Liver (tissue), 9 donors: ENCODE measurements around the gene TENM3. TPM values are rescaled to one million over a fixed set of nuclear protein-coding genes. Genes with fewer than 3 reads are reported as not detected.

Experiments
- DNase-seq: peaks from one replicate; pipeline ENCODE4 v3.0.0-alpha.2; 2017; ENCODE audit warnings: low spot score
- H3K27ac ChIP-seq, 2 donors: one replicate each; pipeline ENCODE4 v1.7.0; 2013; ENCODE audit warnings: inconsistent platforms in 2 of 2, low read length in 2 of 2, control low read depth in 1 of 2, low read depth in 1 of 2, mild to moderate bottlenecking in 1 of 2
- H3K27me3 ChIP-seq, 4 donors: one replicate each; pipeline versions ENCODE4 v1.6.1 to v1.7.0; 2013; ENCODE audit warnings: low read length in 3 of 4, inconsistent platforms in 1 of 4, mild to moderate bottlenecking in 1 of 4, moderate library complexity in 1 of 4; ENCODE audit not compliant: control insufficient read depth in 4 of 4, insufficient read depth in 4 of 4
- H3K36me3 ChIP-seq, 4 donors: one replicate each; pipeline versions ENCODE4 v1.6.1 to v1.7.0; 2013; ENCODE audit warnings: low read length in 3 of 4, mild to moderate bottlenecking in 3 of 4, low read depth in 1 of 4, moderate library complexity in 1 of 4; ENCODE audit not compliant: control insufficient read depth in 4 of 4, insufficient read depth in 3 of 4
- H3K4me1 ChIP-seq, 4 donors: one replicate each; pipeline versions ENCODE4 v1.6.1 to v1.7.0; 2013; ENCODE audit warnings: low read length in 3 of 4, mild to moderate bottlenecking in 3 of 4, moderate library complexity in 1 of 4; ENCODE audit not compliant: control insufficient read depth in 4 of 4, insufficient read depth in 4 of 4
- H3K4me3 ChIP-seq, 3 donors: one replicate each; pipeline versions ENCODE4 v1.6.1 to v1.7.0; 2013; ENCODE audit warnings: low read length in 3 of 3, control low read depth in 1 of 3, low read depth in 1 of 3, mild to moderate bottlenecking in 1 of 3
- H3K9ac ChIP-seq, 2 donors: one replicate each; pipeline ENCODE4 v1.7.0; 2013; ENCODE audit warnings: low read length in 2 of 2, mild to moderate bottlenecking in 2 of 2, moderate library complexity in 2 of 2, control low read depth in 1 of 2, low read depth in 1 of 2
- H3K9me3 ChIP-seq, 4 donors: one replicate each; pipeline versions ENCODE4 v1.6.1 to v1.7.0; 2013; ENCODE audit warnings: low read length in 3 of 4; ENCODE audit not compliant: control insufficient read depth in 4 of 4
- CTCF ChIP-seq: fragments of 150-350 bp; IDR thresholded peaks from 2 replicates; pipeline ENCODE4 v1.5.1; 2017; ENCODE audit warnings: improper control_type of control experiment, low read depth, low read length; ENCODE audit not compliant: missing input control
- EGR1 ChIP-seq, 2 donors: IDR thresholded peaks; 2 replicates each; pipeline ENCODE4 v1.6.1; 2016 to 2018; ENCODE audit warnings: antibody characterized with exemption in 2 of 2, low read depth in 2 of 2
- FOXA1 ChIP-seq: IDR thresholded peaks from 2 replicates; pipeline ENCODE4 v1.6.1; 2016; ENCODE audit warnings: antibody characterized with exemption
- FOXA2 ChIP-seq: IDR thresholded peaks from 2 replicates; pipeline ENCODE4 v1.6.1; 2016; ENCODE audit warnings: antibody characterized with exemption
- GABPA ChIP-seq, 2 donors: IDR thresholded peaks in 1 of 2; conservative IDR thresholded peaks in 1 of 2; 2 replicates each; pipeline ENCODE4 v1.6.1; 2016; ENCODE audit warnings: antibody characterized with exemption in 2 of 2, mild to moderate bottlenecking in 1 of 2, moderate library complexity in 1 of 2
- HNF4A ChIP-seq, 2 donors: conservative IDR thresholded peaks; 2 replicates each; pipeline ENCODE4 v1.6.1; 2016; ENCODE audit warnings: antibody characterized with exemption in 2 of 2, mild to moderate bottlenecking in 2 of 2
- JUND ChIP-seq, 2 donors: IDR thresholded peaks; 2 replicates each; pipeline ENCODE4 v1.6.1; 2016; ENCODE audit warnings: antibody characterized with exemption in 2 of 2
- MAX ChIP-seq: IDR thresholded peaks from 2 replicates; pipeline ENCODE4 v1.6.1; 2016; ENCODE audit warnings: antibody characterized with exemption
- NR2F2 ChIP-seq: IDR thresholded peaks from 2 replicates; pipeline ENCODE4 v1.6.1; 2016; ENCODE audit warnings: antibody characterized with exemption
- RAD21 ChIP-seq, 2 donors: IDR thresholded peaks; 2 replicates each; pipeline ENCODE4 v1.6.1; 2016; ENCODE audit warnings: antibody characterized with exemption in 2 of 2, mild to moderate bottlenecking in 2 of 2
- REST ChIP-seq: IDR thresholded peaks from 2 replicates; pipeline ENCODE4 v1.6.1; 2016; ENCODE audit warnings: antibody characterized with exemption, mild to moderate bottlenecking
- RXRA ChIP-seq, 2 donors: IDR thresholded peaks; 2 replicates each; pipeline ENCODE4 v1.6.1; 2017 to 2018; ENCODE audit warnings: antibody characterized with exemption in 2 of 2, mild to moderate bottlenecking in 1 of 2
- SP1 ChIP-seq: IDR thresholded peaks from 2 replicates; pipeline ENCODE4 v1.6.1; 2018; ENCODE audit warnings: antibody characterized with exemption, mild to moderate bottlenecking
- TAF1 ChIP-seq: conservative IDR thresholded peaks from 2 replicates; pipeline ENCODE4 v1.6.1; 2016; ENCODE audit warnings: antibody characterized with exemption, mild to moderate bottlenecking
- YY1 ChIP-seq: IDR thresholded peaks from 2 replicates; pipeline ENCODE4 v1.6.1; 2016; ENCODE audit warnings: antibody characterized with exemption, mild to moderate bottlenecking
- ZBTB33 ChIP-seq: IDR thresholded peaks from 2 replicates; pipeline ENCODE4 v1.6.1; 2016; ENCODE audit warnings: antibody characterized with exemption
- WGBS: extraction: QIAGEN DNeasy Blood & Tissue Kit; methylation state at CpG from one replicate; pipeline ENCODE4 v1.1.7; 2013; 5-methylcytosine and 5-hydroxymethylcytosine counted together
- polyA plus RNA-seq, 2 donors: library from polyadenylated mRNA; stranded (reverse) in 1 of 2; unstranded in 1 of 2; fragments of 200-250 nt in 1 of 2; fragments of >200 nt in 1 of 2; fragmentation: Nextera tagmentation in 1 of 2; extraction: Ambion mirVana in 1 of 2; gene quantifications; one replicate each; pipeline versions ENCODE4 v1.2.1 to v1.2.3, GENCODE V29; 2013 to 2015
- total RNA-seq, 2 donors: library from RNA; depleted of rRNA; stranded (reverse); fragments of >200 nt; gene quantifications; one replicate each; pipeline ENCODE4 v1.2.3, GENCODE V29; 2014
- donor health status: healthy.
- donor health status: healthy.
- donor health status: healthy.
- donor health status: healthy.
- donor health status: healthy.

The TENM3 gene
- total and polyA plus RNA-seq, 4 donors: 0.32 to 16.8 (median 0.70) TPM

- Histone ChIP-seq H3K27ac (no peak overlapping the region), H3K9me3 (no peaks in the 10 kb centered on the region), H3K4me1 (no peaks in the 10 kb centered on the region), H3K36me3 (no peaks in the 10 kb centered on the region), H3K9ac (no peak overlapping the region), H3K4me3 (no peak overlapping the region), H3K27me3 (no peaks in the 10 kb centered on the region)
- no peak for TF ChIP-seq SP1
- no peak for TF ChIP-seq HNF4A (conservative IDR thresholded peaks at IDR 0.05)
- TF ChIP-seq JUND (IDR thresholded peaks at IDR 0.05): no peak
- TF ChIP-seq CTCF: no peak
- TF ChIP-seq RXRA (IDR thresholded peaks at IDR 0.05): no peak
- no peak for TF ChIP-seq NR2F2
- no peak for TF ChIP-seq EGR1 (IDR thresholded peaks at IDR 0.05; ENCODE audit: low read depth in 2 of 2)
- TF ChIP-seq FOXA2: no peak
- TF ChIP-seq ZBTB33: no peak
- no peak for TF ChIP-seq TAF1
- TF ChIP-seq MAX: no peak
- TF ChIP-seq GABPA (IDR thresholded peaks at IDR 0.05 in 1 of 2, conservative IDR thresholded peaks at IDR 0.05 in 1 of 2): no peak
- TF ChIP-seq RAD21 (IDR thresholded peaks at IDR 0.05): no peak
- TF ChIP-seq REST: no peak
- no peak for TF ChIP-seq FOXA1
- TF ChIP-seq YY1: no peak
- WGBS: 95% methylated on average over 2 of the region's 2 CpGs
- no peak for DNase-seq
These were observed 246.4 kb downstream of the TENM3 start for GRCh38 chr4:182489607-182490006.

GRCh38 chr4:182491719-182492118, 248.5 kb downstream of the TENM3 start:
- Histone ChIP-seq H3K27ac (no peak overlapping the region), H3K9me3 (no peaks in the 10 kb centered on the region), H3K4me1 (no peaks in the 10 kb centered on the region), H3K4me3 (no peak overlapping the region), H3K27me3 (peaks cover 0 to 5% (median 0%) of the 10 kb centered on the region in 4 donors), H3K36me3 (no peaks in the 10 kb centered on the region), H3K9ac (no peak overlapping the region)
- DNase-seq: no peak
- TF ChIP-seq REST: no peak
- no peak for TF ChIP-seq MAX
